K562 (cell line): ENCODE results near the gene CD300LB. TPM values are rescaled to one million over a fixed set of nuclear protein-coding genes. Genes with fewer than 3 reads are reported as not detected.

Experiments used
- ATAC-seq: fragments of 200-7000 bp; cut with Tn5 transposase; 3 replicates; pipeline ENCODE4 v1.9.1; 2020; ENCODE audit warnings: moderate library complexity
- BruUV-seq: library from RNA; stranded (reverse); fragments of 400-500 nt; replicated peaks from 2 replicates; lab custom pipeline; 2021; lab: Mats Ljungman, UMichigan
- CTCF ChIA-PET: fragments of 300-600 bp; formaldehyde crosslinking; extraction: SDS; loops from one replicate; lab custom pipeline; 2021; ENCODE audit warnings: low intra/inter-chr PET ratio; lab: Yijun Ruan, JAX
- POLR2A ChIA-PET: fragments of 300-600, 350-650 bp; sonication (Branson Sonifier 250); formaldehyde crosslinking; extraction: SDS; loops from one replicate; lab custom pipeline; 2021; ENCODE audit warnings: antibody characterized with exemption, inconsistent platforms; lab: Yijun Ruan, JAX
- DNase-seq, 4 experiments: peaks; one replicate each; pipeline versions ENCODE4 v3.0.0 to v3.0.0-alpha.2; 2011 to 2018; ENCODE audit warnings: low spot score in 3 of 4, mixed read lengths in 3 of 4; ENCODE audit errors: extremely low read depth in 1 of 4
- FAIRE-seq: peaks from 2 replicates; lab custom pipeline; 2011; peaks lifted over from hg19 to GRCh38; lab: Jason Lieb, UNC
- H2AFZ ChIP-seq: 2 replicates; pipeline ENCODE4 v1.6.0; 2011; ENCODE audit warnings: low read depth, low read length, control low read depth, inconsistent platforms
- H3K27ac ChIP-seq: fragments of 200-600 bp; 3 replicates; pipeline ENCODE4 v1.8.0; 2011; ENCODE audit warnings: low read depth, mild to moderate bottlenecking, control low read depth, inconsistent platforms, low read length, moderate library complexity, mixed read lengths; ENCODE audit errors: extremely low read depth
- H3K27me3 ChIP-seq, 2 experiments: fragments of 300-600 bp in 1 of 2; 2 replicates in 1 of 2; 3 replicates in 1 of 2; pipeline versions ENCODE4 v1.6.0 to v1.8.0; 2011; ENCODE audit warnings: inconsistent platforms in 2 of 2, low read length in 2 of 2, mild to moderate bottlenecking in 1 of 2, mixed read lengths in 1 of 2, moderate library complexity in 1 of 2; ENCODE audit not compliant: control insufficient read depth in 2 of 2, insufficient read depth in 2 of 2
- H3K36me3 ChIP-seq: fragments of 300-600 bp; 3 replicates; pipeline ENCODE4 v1.8.0; 2011; ENCODE audit warnings: mild to moderate bottlenecking, low read length, inconsistent platforms; ENCODE audit not compliant: control insufficient read depth, insufficient read depth
- H3K4me1 ChIP-seq, 2 experiments: fragments of 200-600 bp in 1 of 2; replicated peaks in 1 of 2; 2 replicates in 1 of 2; 3 replicates in 1 of 2; pipeline versions ENCODE4 v1.5.1 to v1.8.0; 2011; ENCODE audit warnings: inconsistent platforms in 2 of 2, low read length in 2 of 2, mild to moderate bottlenecking in 1 of 2, mixed read lengths in 1 of 2, moderate library complexity in 1 of 2; ENCODE audit not compliant: control insufficient read depth in 2 of 2, insufficient read depth in 2 of 2
- H3K4me2 ChIP-seq: 2 replicates; pipeline ENCODE4 v1.6.1; 2011; ENCODE audit warnings: low read length, control low read depth, inconsistent platforms, mixed read lengths; ENCODE audit not compliant: insufficient read depth
- H3K4me3 ChIP-seq: fragments of 200-600 bp; sonication (generic), shearing (Covaris generic); 2 replicates; pipeline ENCODE4 v1.5.1; 2016; ENCODE audit warnings: control low read depth, inconsistent platforms
- H3K79me2 ChIP-seq: fragments of 200-600 bp; 3 replicates; pipeline ENCODE4 v1.8.0; 2011; ENCODE audit warnings: low read length, inconsistent platforms; ENCODE audit not compliant: control insufficient read depth, insufficient read depth
- H3K9ac ChIP-seq, 2 experiments: 2 replicates each; pipeline versions ENCODE4 v1.6.0 to v1.6.1; 2011; ENCODE audit warnings: low read depth in 2 of 2, low read length in 2 of 2, control low read depth in 1 of 2, inconsistent platforms in 1 of 2, mild to moderate bottlenecking in 1 of 2, mixed read lengths in 1 of 2; ENCODE audit not compliant: insufficient read depth in 1 of 2
- H3K9me1 ChIP-seq: one replicate; pipeline ENCODE4 v1.6.0; 2011; ENCODE audit warnings: inconsistent platforms, mild to moderate bottlenecking, low read length, moderate library complexity; ENCODE audit not compliant: control insufficient read depth, insufficient read depth
- H3K9me3 ChIP-seq: replicated peaks from 2 replicates; pipeline ENCODE4 v1.5.1; 2011; ENCODE audit warnings: low read depth, low read length, inconsistent platforms; ENCODE audit not compliant: control insufficient read depth, insufficient read depth
- H4K20me1 ChIP-seq: replicated peaks from 2 replicates; pipeline ENCODE4 v1.6.1; 2011; ENCODE audit warnings: low read length, inconsistent platforms, mixed read lengths; ENCODE audit not compliant: control insufficient read depth, insufficient read depth
- GMEB1 ChIP-seq: fragments of 250-450 bp; sonication (Bioruptor Pico); IDR thresholded peaks from 2 replicates; pipeline ENCODE4 v1.4.0; 2020; ENCODE audit warnings: mild to moderate bottlenecking
- ZNF57 ChIP-seq: fragments of 450-650 bp; formaldehyde crosslinking; IDR thresholded peaks from 2 replicates; pipeline ENCODE4 v1.4.0; 2020; ENCODE audit warnings: mild to moderate bottlenecking, moderate library complexity
- WGBS: fragments of 100-300 bp; shearing (Covaris generic); methylation state at CpG from one replicate; pipeline ENCODE4 v1.1.6; 2016; ENCODE audit warnings: low coverage, mixed read lengths; ENCODE audit not compliant: insufficient coverage; ENCODE audit errors: missing lambda C conversion rate; 5-methylcytosine and 5-hydroxymethylcytosine counted together
- in situ Hi-C: fragments of 300-500 bp; cut with MboI; formaldehyde crosslinking; loops from 4 replicates; pipeline ENCODE4 v1.15.0; 2018; ENCODE audit warnings: inconsistent platforms, mixed read lengths
- intact Hi-C: fragments of 100-400 bp; cut with micrococcal nuclease; formaldehyde crosslinking; loops from 2 replicates; pipeline ENCODE4 v1.14.2; 2022
- polyA plus RNA-seq, 8 experiments: library from polyadenylated mRNA; depleted of rRNA in 4 of 8; stranded (reverse) in 5 of 8; unstranded in 3 of 8; fragments of >200 nt; fragmentation: Nextera tagmentation in 2 of 8; fragmentation: Illumina TruSeq in 1 of 8; extraction: Ambion mirVana in 2 of 8; extraction: Trizol in 1 of 8; gene quantifications; 2 replicates each; pipeline versions ENCODE4 v1.2.1 to v1.2.3, GENCODE V29; 2011 to 2014; ENCODE audit warnings: inconsistent platforms in 1 of 8, missing spikeins in 1 of 8
- total RNA-seq, 7 experiments: library from RNA; depleted of rRNA in 6 of 7; stranded (reverse); fragments of >200 nt in 6 of 7; fragmentation: Illumina TruSeq in 2 of 7; extraction: Trizol in 2 of 7; gene quantifications; 2 replicates each; pipeline versions ENCODE4 v1.2.1 to v1.2.3, GENCODE V29; 2011 to 2021; ENCODE audit warnings: low replicate concordance in 1 of 7
- TF ChIP-seq, protein P1 (sequence below): fragments of 250-450 bp; sonication (Bioruptor Pico); IDR thresholded peaks from 2 replicates; pipeline ENCODE4 v1.8.0; 2021; ENCODE audit warnings: moderate library complexity, mild to moderate bottlenecking, inconsistent platforms

CD300LB gene
- total and polyA plus RNA-seq, 9 of the 15 experiments (the other 6 are each of a cell fraction or from before 2014, with no cell fraction given) = not detected

DNA sequence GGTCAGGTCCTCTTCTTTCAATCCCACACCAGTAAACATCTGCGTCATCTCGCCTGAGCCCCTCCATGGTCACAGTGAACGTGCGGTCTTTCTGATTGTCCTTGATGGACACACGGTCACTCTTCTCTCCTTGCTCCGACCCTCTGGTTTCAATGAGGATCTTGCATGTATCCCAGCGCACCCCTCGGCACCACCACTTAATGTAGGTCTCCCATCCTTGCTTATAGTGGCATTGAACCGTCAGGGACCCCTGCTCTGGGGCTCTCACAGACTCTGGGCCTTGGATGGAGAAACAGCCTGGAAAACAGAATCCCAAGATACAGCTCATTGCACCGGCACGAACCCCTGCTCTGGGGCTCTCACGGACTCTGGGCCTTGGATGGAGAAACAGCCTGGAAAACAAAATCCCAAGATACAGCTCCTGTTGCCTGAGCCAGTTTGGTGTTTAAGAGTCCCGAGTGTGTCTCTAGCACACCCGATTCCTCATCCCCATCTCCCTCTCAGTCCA is 5.4 kb downstream of the CD300LB start:
- TF ChIP-seq GMEB1 (CRISPR knock-in tag) (no peak), ZNF57 (CRISPR knock-in tag) (no peak)
- TF ChIP-seq, protein P1, sequence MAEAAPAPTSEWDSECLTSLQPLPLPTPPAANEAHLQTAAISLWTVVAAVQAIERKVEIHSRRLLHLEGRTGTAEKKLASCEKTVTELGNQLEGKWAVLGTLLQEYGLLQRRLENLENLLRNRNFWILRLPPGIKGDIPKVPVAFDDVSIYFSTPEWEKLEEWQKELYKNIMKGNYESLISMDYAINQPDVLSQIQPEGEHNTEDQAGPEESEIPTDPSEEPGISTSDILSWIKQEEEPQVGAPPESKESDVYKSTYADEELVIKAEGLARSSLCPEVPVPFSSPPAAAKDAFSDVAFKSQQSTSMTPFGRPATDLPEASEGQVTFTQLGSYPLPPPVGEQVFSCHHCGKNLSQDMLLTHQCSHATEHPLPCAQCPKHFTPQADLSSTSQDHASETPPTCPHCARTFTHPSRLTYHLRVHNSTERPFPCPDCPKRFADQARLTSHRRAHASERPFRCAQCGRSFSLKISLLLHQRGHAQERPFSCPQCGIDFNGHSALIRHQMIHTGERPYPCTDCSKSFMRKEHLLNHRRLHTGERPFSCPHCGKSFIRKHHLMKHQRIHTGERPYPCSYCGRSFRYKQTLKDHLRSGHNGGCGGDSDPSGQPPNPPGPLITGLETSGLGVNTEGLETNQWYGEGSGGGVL = no peak
- no peak for ATAC-seq
- CTCF ChIA-PET = no interaction called here
- no peak overlapping the region for H3K9ac ChIP-seq
- no peak for FAIRE-seq
- H4K20me1 ChIP-seq = no peaks in the 10 kb centered on the region
- BruUV-seq = no TSS peak
- peaks cover 13 to 77% of the 10 kb centered on the region in 2 experiments; a peak in 3 of 5 replicates for H3K27me3 ChIP-seq
- WGBS = 0% methylated on average over 11 of the region's 14 CpGs
- no peaks in the 10 kb centered on the region for H3K4me1 ChIP-seq
- DNase-seq = no peak
- POLR2A ChIA-PET = no interaction called here
- no peaks in the 10 kb centered on the region for H3K79me2 ChIP-seq
- no peak overlapping the region for H3K27ac ChIP-seq
- H3K36me3 ChIP-seq = no peaks in the 10 kb centered on the region
- H3K4me3 ChIP-seq = no peak overlapping the region
- no peak overlapping the region for H2AFZ ChIP-seq
- H3K9me3 ChIP-seq = no peaks in the 10 kb centered on the region
- no peaks in the 10 kb centered on the region for H3K9me1 ChIP-seq
- in situ Hi-C loops (no loop called here), intact Hi-C loops (no loop called here)
- H3K4me2 ChIP-seq = no peak overlapping the region
